Forelimb muscle (tissue), 1 donor: Measurements from ENCODE around the gene ZNF625. TPM values are rescaled to one million over a fixed set of nuclear protein-coding genes. Genes with fewer than 3 reads are reported as not detected.
"Not testable (repeated sequence)": the region's sequence is repeated elsewhere in the genome, so short reads cannot be mapped to it uniquely, and the experiment has no call there.

Source experiments
- DNase-seq: peaks from one replicate; pipeline ENCODE4 v3.0.0-alpha.2; 2013; ENCODE audit warnings: low read depth
- polyA plus RNA-seq: library from polyadenylated mRNA; unstranded; fragments of 120-200 nt; gene quantifications from one replicate; pipeline ENCODE4 v1.2.1, GENCODE V29; 2013; ENCODE audit not compliant: insufficient read length

ZNF625 gene
- polyA plus RNA-seq, 1 donor, result 4.2 TPM

DNA sequence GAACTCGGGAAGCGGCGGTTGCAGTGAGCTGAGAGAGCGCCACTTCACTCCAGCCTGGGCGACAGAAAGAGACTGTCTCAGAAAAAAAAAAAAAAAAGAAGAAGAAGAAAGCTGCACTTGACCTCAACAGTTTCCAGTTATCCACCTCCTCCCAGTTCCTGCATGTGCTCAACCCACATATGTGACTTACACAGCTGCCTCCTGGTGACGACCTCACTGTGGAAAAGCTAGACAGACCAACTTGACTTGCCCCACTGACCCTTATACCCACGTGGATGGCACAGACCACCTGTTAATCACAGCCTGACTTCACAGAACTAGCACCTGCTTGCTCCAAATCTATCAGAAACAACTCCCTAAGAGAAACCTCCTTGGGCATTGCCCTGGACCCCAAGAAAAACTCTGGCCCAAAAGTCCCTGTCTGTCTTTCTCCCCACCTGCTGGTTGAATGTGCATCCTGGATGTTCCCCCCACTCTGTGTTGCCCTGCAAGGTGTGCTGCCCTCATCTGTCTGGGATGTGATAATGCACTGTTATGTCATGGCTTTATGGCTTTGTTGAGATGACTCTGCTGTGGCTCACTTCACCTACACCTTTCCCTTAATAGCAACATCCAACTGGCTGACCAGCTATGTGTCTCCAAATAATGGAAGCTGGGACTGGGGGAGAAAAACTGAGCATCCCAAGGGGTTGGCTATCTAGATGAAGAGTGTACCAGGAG is 19.2 kb downstream of the ZNF625 start:
- no peak for DNase-seq

DNA sequence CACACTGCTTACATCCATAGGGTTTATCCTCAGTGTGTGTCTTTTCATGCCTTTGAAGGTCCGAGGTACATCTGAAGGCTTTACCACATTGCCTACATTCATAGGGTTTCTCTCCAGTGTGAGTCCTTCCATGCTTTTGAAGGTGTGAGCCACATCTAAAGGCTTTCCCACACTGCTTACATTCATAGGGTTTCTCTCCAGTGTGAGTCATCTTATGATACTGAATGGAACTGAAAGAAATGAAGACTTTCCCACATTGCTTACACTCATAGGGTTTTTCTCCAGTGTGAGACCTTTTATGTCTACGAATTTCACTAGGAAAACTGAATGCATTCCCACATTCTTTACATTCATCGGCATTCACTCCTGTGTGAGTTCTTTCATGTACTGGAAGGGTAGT is 23.5 kb downstream of the ZNF625 start:
- DNase-seq, result no peak

DNA sequence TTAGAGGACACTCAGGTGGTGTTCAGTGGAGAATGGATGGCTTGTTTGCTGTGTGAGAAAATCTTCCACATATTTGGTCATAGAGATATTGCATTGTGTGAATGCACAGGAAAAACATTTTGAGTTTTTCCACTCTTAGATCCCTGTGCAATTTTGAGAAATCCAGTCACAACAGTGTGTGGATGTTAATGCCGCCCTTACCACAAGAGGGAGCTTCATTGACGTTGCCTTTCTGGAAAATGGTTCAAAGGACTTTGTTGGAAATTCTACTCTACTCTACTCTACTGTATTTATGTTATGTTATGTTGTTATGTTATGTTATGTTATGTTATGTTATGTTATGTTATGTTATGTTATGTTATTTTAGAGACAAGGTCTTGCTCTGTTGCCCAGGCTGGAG is 29.8 kb downstream of the ZNF625 start:
- DNase-seq, result no peak

DNA sequence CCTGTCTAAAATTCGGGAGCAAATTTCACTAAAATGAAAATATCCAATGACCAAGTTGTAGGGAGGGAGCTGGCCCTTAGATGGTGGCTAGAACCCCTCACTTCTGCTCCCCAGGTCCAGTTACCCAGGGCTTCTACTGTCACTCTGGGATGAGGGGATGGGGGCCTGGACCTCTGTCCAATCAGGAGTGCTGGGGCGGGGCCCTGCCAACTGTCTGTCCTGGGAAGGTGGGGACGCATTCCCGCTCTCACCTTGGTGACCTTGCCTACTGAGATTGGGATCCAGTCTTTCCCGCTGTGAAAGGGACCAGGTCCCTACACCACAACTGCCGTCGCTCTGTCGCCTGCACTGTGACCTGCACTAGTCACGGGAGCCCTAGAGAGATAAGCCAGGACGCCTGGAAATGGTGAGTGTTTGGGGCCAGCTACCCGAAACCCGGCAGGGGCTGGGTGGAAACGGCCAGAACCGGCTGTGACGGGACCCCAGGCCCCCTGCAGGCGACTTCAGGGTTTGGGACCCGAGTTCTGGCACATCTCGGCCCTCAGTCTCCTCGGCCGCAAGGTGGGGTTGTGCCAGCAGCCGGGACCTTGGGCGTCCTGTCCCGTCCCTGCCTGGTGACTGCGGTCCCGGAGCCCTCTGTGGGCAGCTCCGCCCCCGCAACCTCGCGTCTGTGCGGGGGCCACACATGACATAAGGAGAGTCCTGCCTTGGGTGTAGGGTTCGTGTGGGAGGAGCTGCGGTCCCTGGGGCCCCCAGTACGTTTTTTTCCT is 39.1 kb downstream of the ZNF625 start:
- DNase-seq, result no peak

DNA sequence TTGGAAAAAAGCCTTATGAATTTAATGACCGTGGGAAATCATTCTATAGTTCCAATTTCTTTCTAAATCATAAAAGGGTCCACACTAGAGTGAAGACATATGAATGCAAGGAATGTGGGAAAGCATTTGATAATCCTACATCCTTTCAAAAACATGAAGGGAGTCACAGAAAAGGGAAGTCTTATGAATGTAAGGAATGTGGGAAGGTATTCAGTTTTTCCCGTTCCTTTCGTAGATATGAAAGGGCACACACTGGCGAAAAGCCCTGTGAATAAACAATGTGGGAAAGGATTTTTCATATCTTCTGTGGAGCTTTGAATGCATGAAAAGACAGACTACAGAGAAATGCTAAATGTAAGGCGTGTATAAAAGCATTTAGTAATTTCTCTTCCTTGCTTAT is 43.4 kb downstream of the ZNF625 start:
- DNase-seq, result no peak

DNA sequence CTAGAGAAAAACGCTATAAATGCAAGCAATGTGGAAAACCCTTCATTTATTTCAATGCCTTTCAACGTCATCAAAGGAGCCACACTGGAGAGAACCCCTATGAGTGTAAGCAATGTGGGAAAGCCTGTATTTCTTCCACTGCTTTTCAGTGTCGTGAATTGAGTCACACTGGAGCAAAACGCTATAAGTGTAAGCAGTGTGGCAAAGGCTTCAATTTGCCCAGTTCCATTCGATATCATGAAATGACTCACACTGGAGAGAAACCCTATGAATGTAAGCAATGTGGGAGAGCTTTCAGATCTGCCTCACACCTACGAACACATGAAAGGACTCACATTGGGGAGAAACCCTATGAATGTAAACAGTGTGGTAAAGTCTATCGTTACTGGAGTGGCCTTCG is 43.8 kb downstream of the ZNF625 start:
- no peak for DNase-seq

DNA sequence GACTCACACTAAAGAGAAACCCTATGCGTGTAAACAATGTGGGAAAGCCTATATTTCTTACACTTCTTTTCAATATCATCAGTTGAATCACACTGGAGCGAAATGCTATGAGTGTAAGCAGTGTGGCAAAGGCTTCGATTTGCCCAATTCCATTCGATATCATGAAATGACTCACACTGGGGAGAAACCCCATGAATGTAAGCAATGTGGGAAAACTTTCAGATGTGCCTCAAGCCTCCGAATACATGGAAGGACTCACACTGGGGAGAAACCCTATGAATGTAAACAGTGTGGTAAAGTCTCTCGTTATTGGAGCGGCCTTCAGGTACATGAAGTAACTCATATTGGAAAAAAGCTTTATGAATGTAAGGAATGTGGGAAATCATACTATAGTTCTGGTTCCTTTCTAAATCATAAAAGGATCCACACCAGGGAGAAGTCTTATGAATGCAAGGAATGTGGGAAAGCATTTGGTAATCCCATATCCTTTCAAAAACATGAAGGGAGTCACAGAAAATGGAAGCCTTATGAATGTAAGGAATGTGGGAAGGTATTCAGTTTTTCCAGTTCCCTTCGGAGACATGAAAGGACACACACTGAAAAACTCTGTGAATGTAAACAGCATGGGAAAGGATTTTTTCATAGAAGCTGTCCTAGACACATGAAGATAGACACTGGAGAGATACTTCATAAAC is 44.4 kb downstream of the ZNF625 start:
- DNase-seq, result no peak

DNA sequence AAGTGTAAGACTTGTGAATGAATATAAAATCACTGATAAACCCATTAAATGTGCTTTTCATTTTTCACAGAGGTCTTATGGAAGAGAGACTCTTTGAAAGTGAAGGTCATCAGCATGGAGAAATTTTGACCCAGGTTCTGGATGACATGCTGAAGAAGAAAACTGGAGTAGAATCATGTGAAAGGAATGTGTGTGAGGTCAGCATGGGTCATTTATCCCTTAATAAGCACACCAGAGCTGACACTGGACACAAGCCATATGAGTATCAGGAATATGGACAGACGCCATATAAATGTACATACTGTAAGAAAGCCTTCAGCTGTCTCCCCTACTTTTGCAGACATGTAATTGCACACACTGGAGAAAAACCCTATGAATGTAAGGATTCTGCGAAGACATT is 45.4 kb downstream of the ZNF625 start:
- DNase-seq, result no peak

DNA sequence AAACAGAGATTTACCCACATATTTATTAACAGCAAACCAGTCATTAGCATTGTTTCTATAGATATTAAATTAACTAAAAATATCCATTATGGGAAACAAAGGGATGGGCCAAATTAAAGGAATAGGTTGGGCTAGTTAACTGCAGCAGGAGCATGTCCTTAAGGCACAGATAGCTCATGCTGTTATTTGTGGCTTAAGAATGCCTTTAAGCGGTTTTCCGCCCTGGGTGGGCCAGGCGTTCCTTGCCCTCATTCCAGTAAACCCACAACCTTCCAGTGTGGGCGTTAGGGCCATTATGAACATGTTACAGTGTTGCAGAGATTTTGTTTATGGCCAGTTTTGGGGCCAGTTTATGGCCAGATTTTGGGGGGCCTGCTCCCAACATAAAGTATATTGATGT is 52.6 kb downstream of the ZNF625 start:
- not testable (repeated sequence) for DNase-seq

DNA sequence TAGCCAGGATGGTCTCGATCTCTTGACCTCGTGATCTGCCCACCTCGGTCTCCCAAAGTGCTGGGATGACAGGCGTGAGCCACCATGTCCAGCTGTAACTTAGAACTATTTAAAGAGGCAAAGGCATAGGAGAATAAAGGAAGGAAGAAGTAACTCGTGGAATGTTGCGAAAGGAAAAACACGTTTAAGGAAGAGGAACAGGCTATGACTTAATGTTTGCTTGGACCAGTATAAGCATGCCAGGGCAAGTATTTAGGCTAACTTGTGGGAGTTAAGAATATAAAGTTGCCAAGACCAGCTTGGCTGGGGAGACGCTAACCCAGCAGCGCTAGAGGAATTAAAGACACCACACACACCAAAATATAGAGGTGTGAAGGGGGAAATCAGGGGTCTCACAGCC is 58.5 kb downstream of the ZNF625 start:
- DNase-seq, result no peak

DNA sequence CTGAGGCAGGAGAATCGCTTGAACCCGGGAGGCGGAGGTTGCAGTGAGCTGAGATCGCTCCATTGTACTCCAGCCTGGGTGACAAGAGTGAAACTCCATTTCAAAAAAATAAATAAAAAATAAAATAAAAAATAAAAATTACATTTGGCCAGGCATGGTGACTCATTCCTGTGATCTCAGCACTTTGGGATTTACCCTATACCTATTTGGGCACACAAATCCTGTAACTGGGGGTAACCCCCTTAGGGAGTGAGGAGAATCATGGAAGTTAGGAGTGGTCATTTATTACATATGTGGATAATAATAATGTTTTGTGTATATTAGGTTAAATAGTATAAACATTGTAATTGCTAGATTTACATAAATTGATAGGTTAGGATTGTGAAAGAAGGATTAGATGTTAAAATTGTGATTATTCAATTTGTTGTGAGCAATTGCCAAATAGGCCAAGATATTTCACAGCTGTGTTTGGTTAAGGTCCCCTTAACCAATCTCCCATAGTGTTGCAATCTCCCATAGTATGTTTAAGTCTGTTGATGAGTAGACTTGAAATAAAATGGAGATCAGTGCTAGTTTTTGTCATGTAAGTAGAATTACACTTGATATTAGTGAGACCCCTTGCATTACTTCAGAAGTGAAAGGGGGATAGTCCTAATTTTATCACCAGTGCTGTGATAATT is 61.3 kb downstream of the ZNF625 start:
- no peak for DNase-seq

Other genes starting within 250 kb of the ZNF625 start
- 7.0 TPM for gene ZNF700, start 231.6 kb downstream of the ZNF625 start, polyA plus RNA-seq
- 1.7 TPM for gene ZNF763, start 191.7 kb downstream of the ZNF625 start, polyA plus RNA-seq
- gene ZNF433, start 121.1 kb downstream of the ZNF625 start, polyA plus RNA-seq, result 4.3 TPM
- gene ZNF878, start 103.8 kb downstream of the ZNF625 start, polyA plus RNA-seq, result 0.57 TPM
- 10.0 TPM for gene ZNF844, start 92.0 kb downstream of the ZNF625 start, polyA plus RNA-seq
- 2.1 TPM for gene ZNF20, start 16.4 kb downstream of the ZNF625 start, polyA plus RNA-seq
- 6.1 TPM for gene ZNF136, start 6.4 kb upstream of the ZNF625 start, polyA plus RNA-seq
- 9.0 TPM for gene ZNF44, start 138.1 kb upstream of the ZNF625 start, polyA plus RNA-seq
- 1.8 TPM for gene ZNF563, start 176.9 kb upstream of the ZNF625 start, polyA plus RNA-seq
- gene ZNF442, start 208.9 kb upstream of the ZNF625 start, polyA plus RNA-seq, result 1.9 TPM
- 4.0 TPM for gene ZNF799, start 244.5 kb upstream of the ZNF625 start, polyA plus RNA-seq